Caki2 (cell line): Measurements from ENCODE around the gene GIMAP8. TPM values are rescaled to one million over a fixed set of nuclear protein-coding genes. Genes with fewer than 3 reads are reported as not detected.

ENCODE experiments used
- DNase-seq: peaks from one replicate; pipeline ENCODE4 v3.0.0-alpha.2; 2015; ENCODE audit warnings: low read depth
- in situ Hi-C: cut with HindIII; loops from 2 replicates; pipeline ENCODE4 v1.10.0; 2016; ENCODE audit warnings: low sequenced_read_pairs, low pct_unique_long_range_greater_than_20kb, mixed read lengths
- total RNA-seq: library from RNA; depleted of rRNA; stranded (reverse); fragments of >200 nt; shearing (Covaris generic); gene quantifications from 2 replicates; pipeline ENCODE4 v1.2.3, GENCODE V29; 2014; ENCODE audit warnings: low replicate concordance

Gene GIMAP8
- total RNA-seq, 1 experiment from 2014 or later, result not detected

- in situ Hi-C loops, result no loop called here
- DNase-seq, result no peak
Measured at GRCh38 chr7:150410131-150410530, 40.3 kb upstream of the GIMAP8 start.

- in situ Hi-C loops, result no loop called here
- DNase-seq, result peak; percentile 21
Measured at GRCh38 chr7:150410680-150411346, 39.6 kb upstream of the GIMAP8 start.

DNA sequence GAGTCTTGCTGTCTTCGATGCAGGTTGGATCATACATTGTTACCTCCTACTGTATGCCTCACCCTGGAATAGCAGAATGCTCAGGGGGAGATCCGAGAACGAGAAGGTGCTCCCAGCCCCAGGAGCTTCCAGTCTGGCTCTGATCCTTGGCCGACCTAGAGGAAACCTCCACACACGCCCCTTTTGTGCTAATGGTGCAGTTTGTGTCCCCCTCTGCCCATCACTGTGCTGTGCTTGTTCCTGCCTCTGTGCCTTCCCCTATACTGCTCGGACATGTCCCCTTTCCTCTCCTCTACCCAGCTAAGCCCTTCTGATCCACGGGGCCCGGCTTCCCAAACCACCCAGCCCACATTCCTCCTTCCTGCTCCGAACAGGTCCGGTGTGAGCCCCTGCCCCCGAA is 38.8 kb upstream of the GIMAP8 start:
- in situ Hi-C loops, result no loop called here

GRCh38 chr7:150412016-150412415 is 38.4 kb upstream of the GIMAP8 start:
- no peak for DNase-seq
- in situ Hi-C loops, result no loop called here

More for the DNA sequence above, 38.8 kb upstream of the GIMAP8 start:
- no peak for DNase-seq

GRCh38 chr7:150412518-150413488 is 37.6 kb upstream of the GIMAP8 start:
- no peak for DNase-seq
- in situ Hi-C loops, result no loop called here

GRCh38 chr7:150413640-150414081 is 36.8 kb upstream of the GIMAP8 start:
- in situ Hi-C loops, result no loop called here
- no peak for DNase-seq

- DNase-seq, result no peak
- in situ Hi-C loops, result no loop called here
Measured at GRCh38 chr7:150415161-150416153, 35.0 kb upstream of the GIMAP8 start.

DNA sequence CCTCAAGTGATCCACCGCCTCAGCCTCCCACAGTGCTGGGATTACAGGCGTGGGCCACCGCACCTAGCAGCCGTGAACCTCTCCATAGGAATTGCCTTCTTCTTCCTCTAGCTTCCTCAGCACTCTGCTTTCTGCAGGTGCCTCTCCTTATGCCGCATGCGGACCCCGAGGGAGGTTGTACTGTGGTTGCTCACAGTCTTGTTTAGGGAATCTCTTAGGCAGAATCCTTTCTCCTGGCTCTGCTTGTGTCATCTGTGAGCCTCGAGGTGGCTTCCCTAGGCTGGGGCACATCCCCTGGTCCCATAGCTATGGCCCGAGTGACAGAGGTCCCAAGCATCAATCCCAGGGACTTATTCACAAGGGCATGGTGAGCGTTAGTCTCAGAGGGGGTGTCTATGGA is 33.2 kb upstream of the GIMAP8 start:
- in situ Hi-C loops, result no loop called here
- no peak for DNase-seq

DNA sequence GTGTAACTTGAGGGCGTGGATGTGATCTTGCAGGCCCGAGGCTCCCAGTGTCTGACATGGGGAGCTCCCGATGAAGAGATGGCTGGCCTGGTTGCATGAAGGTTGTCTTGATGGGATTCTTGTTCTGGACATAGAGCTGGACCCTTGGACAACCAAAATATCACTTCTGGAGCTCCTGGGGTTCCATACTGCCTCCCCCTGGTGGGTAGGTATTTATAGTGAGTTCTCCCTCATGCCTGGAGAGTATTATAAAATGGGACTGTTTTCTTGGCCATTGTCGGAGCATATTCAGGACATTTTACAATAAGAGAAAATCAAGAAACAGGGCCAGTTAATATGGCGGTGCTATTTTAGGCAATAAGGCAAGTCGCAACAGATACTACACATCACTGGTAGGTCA is 32.6 kb upstream of the GIMAP8 start:
- in situ Hi-C loops, result no loop called here

GRCh38 chr7:150420242-150420641 is 30.2 kb upstream of the GIMAP8 start:
- in situ Hi-C loops, result no loop called here
- DNase-seq, result no peak

More for the DNA sequence above, 32.6 kb upstream of the GIMAP8 start:
- no peak for DNase-seq

DNA sequence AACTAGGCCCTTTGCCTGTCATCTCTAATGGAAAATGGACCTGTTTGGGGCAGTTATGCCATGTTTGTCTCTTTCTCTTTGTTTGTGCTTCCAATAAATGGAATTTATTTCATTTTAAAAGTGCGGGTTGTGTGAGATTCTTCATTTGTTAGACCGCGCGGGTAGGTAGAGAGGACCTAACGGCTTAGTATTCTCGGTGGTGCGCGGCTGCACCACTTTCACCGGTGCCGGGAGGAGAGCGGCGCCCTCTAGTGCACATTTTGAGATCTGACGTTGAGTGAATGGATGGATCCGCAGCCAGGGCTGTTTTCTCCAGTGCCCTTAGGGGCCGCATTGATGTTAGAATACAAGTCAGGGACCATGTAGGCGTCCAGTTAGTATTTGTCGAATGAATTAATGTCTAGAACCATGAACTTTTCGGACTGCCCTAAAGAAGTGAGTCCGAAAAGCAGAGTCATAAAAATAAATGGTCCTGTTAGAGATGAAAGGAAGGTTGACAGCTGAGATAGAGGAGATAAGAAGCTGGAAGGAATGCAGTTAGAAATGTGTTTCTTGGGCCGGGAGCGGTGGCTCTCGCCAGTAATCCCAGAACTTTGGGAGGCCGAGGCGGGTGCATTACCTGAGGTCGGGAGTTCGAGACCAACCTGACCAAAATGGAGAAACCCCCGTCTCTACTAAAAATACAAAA is 29.3 kb upstream of the GIMAP8 start:
- DNase-seq, result peak; percentile 63
- in situ Hi-C loops, result no loop called here

- in situ Hi-C loops, result no loop called here
- DNase-seq, result no peak
Measured at GRCh38 chr7:150421831-150422230, 28.6 kb upstream of the GIMAP8 start.

DNA sequence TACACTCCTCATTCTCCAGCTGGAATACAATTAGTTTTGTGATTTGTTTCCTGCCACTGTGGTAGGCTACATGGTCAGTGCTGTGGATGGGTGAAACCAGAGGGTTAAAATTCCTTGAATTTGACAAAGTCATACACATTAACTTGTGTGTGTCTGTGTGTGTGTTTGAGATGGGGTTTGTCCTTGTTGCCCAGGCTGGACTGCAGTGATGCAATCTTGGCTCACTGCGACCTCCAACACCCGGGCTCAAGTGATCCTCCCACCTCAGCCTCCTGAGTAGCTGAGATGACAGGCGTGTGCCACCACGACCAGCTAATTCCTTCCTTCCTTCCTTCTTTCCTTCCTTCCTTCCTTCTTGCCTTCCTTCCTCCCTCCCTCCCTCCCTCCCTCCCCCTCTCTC is 24.8 kb upstream of the GIMAP8 start:
- DNase-seq, result no peak
- in situ Hi-C loops, result no loop called here

DNA sequence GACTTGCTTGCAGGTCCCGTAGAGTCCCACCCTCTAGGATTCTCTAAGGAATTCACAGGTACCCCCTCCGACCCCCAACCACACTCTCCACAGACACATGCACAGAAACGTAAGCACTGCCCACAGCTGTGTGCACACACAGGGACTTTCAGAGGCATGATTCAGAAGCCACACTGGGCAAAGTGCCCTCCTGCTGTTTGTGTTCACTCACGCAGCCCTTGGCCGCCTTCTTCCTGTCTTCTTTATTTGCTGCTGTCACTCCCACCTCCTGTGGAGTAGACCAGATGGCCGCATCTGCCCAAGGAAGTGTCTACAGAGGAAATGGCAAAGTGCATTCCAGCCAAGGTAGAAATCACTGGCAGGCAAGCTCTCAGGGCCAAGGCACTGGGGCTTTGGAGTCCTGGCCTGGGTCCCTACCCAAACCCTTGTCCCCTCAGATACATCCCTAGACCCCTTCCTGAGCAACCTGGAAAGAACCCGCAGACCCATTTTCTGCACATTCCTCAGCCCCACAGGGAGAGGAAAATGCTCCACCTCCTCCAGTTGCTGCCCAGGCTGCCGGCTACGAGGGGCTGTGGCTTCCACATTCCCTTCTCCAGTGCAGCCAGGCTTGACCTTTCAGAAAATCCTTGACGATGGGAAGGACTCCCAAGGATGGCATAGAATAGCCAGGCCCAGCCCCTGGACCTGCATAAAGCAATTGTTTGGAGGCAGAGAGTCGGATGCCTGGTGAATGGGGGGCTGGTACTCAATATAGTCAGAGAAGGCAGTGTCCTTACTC is 21.6 kb upstream of the GIMAP8 start:
- peak; percentile 84 for DNase-seq
- in situ Hi-C loops, result no loop called here

- in situ Hi-C loops, result no loop called here
- no peak for DNase-seq
Measured at GRCh38 chr7:150429699-150430098, 20.7 kb upstream of the GIMAP8 start.

- in situ Hi-C loops, result no loop called here
- no peak for DNase-seq
Measured at GRCh38 chr7:150430465-150431085, 19.9 kb upstream of the GIMAP8 start.
